MG63 (cell line): Measurements from ENCODE around the gene APOE. TPM values are rescaled to one million over a fixed set of nuclear protein-coding genes. Genes with fewer than 3 reads are reported as not detected.
"Not testable (repeated sequence)": the region's sequence is repeated elsewhere in the genome, so short reads cannot be mapped to it uniquely, and the experiment has no call there.

Experiments used
- DNase-seq: peaks from one replicate; pipeline ENCODE4 v3.0.0-alpha.2; 2020
- H3K27me3 ChIP-seq: fragments of 250-450 bp; sonication (Bioruptor Pico); 2 replicates; pipeline ENCODE4 v1.5.1; 2020; ENCODE audit warnings: mild to moderate bottlenecking, moderate library complexity
- H3K36me3 ChIP-seq: fragments of 250-450 bp; sonication (Bioruptor Pico); 2 replicates; pipeline ENCODE4 v1.5.1; 2020; ENCODE audit warnings: mild to moderate bottlenecking, moderate library complexity
- H3K4me3 ChIP-seq: fragments of 250-450 bp; sonication (Bioruptor Pico); 2 replicates; pipeline ENCODE4 v1.5.1; 2020; ENCODE audit warnings: mild to moderate bottlenecking, moderate library complexity
- H3K9me3 ChIP-seq: fragments of 250-450 bp; sonication (Bioruptor Pico); 2 replicates; pipeline ENCODE4 v1.5.1; 2020; ENCODE audit warnings: mild to moderate bottlenecking, moderate library complexity
- total RNA-seq: library from RNA; depleted of rRNA; stranded (reverse); fragments of >200 nt; shearing (Covaris generic); gene quantifications from 2 replicates; pipeline ENCODE4 v1.2.3, GENCODE V29; 2014; ENCODE audit warnings: low replicate concordance

The APOE gene
- total RNA-seq, 1 experiment from 2014 or later = 3.2 TPM

- H3K4me3 ChIP-seq = no peak overlapping the region
- no peaks in the 10 kb centered on the region for H3K27me3 ChIP-seq
- H3K9me3 ChIP-seq = no peaks in the 10 kb centered on the region
- DNase-seq = no peak
- H3K36me3 ChIP-seq = peaks cover 17% of the 10 kb centered on the region
Measured at GRCh38 chr19:44879309-44880065, 26.1 kb upstream of the APOE start.

DNA sequence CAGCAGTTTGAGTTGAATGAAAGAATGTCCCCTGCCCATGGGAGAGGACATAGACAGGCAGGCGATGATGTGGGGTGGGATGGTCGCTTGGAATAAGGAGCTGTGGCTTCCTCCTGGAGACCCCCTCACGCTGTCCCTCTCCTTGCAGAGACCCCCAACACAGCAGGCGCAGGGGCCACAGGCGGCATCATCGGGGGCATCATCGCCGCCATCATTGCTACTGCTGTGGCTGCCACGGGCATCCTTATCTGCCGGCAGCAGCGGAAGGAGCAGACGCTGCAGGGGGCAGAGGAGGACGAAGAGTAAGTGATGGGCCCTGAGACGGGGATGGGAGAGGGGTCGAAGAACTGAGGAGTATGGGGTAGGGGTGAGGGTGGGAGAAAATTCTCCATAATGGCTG is 23.5 kb upstream of the APOE start:
- Histone ChIP-seq H3K36me3 (no peaks in the 10 kb centered on the region; the same call in none of the 2 replicates), H3K27me3 (no peaks in the 10 kb centered on the region), H3K9me3 (no peaks in the 10 kb centered on the region), H3K4me3 (no peak overlapping the region)
- DNase-seq = no peak

- H3K9me3 ChIP-seq, H3K36me3 ChIP-seq, H3K27me3 ChIP-seq, DNase-seq, H3K4me3 ChIP-seq: not testable (repeated sequence)
Measured at GRCh38 chr19:44882619-44883397, 22.8 kb upstream of the APOE start.

DNA sequence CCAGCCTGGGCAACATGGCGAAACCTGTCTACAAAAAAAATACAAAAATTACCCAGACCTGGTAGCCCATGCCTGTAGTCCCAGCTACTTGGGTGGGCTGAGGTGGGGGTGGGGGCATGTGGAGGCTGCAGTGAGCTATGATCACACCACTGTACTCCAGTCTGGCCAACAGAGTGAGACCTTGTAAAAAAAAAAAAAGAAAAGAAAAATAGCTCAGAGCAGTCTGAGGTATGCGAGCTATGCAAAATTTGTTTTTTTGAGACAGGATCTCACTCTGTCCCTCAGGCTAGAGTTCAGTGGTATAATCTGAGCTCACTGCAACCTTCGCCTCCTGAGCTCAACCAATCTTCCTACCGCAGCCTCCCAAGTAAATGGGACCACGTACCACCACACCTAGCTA is 21.7 kb upstream of the APOE start:
- DNase-seq = no peak
- Histone ChIP-seq H3K9me3 (no peaks in the 10 kb centered on the region), H3K36me3 (peaks cover 3% of the 10 kb centered on the region), H3K4me3 (no peak overlapping the region), H3K27me3 (no peaks in the 10 kb centered on the region)

GRCh38 chr19:44884566-44884965 is 21.0 kb upstream of the APOE start:
- no peak for DNase-seq

GRCh38 chr19:44886141-44886540 is 19.5 kb upstream of the APOE start:
- peaks cover 3% of the 10 kb centered on the region for H3K36me3 ChIP-seq
- H3K9me3 ChIP-seq = no peaks in the 10 kb centered on the region
- H3K4me3 ChIP-seq = no peak overlapping the region
- no peaks in the 10 kb centered on the region for H3K27me3 ChIP-seq
- no peak for DNase-seq

More at GRCh38 chr19:44884566-44884965, 21.0 kb upstream of the APOE start:
- Histone ChIP-seq H3K9me3 (no peaks in the 10 kb centered on the region), H3K36me3 (peaks cover 3% of the 10 kb centered on the region), H3K4me3 (no peak overlapping the region), H3K27me3 (no peaks in the 10 kb centered on the region)

DNA sequence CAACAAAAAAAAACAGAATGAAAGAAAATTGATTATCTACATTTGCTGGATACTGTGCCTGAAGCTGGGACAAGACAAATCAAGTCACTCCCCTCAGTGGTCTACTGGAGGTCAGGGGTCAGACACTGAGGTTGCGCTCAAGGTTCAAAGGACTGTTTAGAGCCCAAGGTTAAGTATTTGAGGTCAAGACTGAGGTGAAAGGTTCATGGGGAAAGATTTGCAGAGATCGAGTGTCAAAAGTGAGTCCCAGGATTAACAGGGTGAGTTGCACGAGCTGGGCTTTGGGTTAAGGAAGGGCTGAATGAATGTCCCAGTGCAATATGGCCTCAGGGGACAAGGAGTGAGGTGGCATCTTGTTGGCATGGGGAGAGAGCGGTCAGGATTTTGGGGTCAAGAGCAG is 17.9 kb upstream of the APOE start:
- Histone ChIP-seq H3K9me3 (no peaks in the 10 kb centered on the region), H3K27me3 (no peaks in the 10 kb centered on the region), H3K4me3 (no peak overlapping the region), H3K36me3 (peaks cover 15% of the 10 kb centered on the region)
- DNase-seq = no peak

DNA sequence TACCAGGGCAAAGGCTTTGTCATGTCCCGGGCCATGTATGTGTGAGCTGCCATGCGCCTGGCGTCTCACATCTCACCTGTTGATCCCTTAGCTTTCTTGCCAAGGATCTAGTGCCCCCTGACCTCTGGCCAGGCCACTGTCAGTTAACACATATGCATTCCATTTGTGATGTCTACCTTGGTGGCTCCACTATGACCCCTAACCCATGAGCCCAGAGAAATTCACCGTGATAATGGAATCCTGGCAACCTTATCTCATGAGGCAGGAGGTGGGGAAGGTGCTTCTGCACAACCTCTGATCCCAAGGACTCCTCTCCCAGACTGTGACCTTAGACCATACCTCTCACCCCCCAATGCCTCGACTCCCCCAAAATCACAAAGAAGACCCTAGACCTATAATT is 17.3 kb upstream of the APOE start:
- H3K4me3 ChIP-seq, DNase-seq, H3K27me3 ChIP-seq, H3K9me3 ChIP-seq: not testable (repeated sequence)
- peaks cover 22% of the 10 kb centered on the region for H3K36me3 ChIP-seq

- H3K36me3 ChIP-seq = peaks cover 38% of the 10 kb centered on the region
- no peak for DNase-seq
- no peaks in the 10 kb centered on the region for H3K9me3 ChIP-seq
Measured at GRCh38 chr19:44889830-44890365, 15.7 kb upstream of the APOE start.

DNA sequence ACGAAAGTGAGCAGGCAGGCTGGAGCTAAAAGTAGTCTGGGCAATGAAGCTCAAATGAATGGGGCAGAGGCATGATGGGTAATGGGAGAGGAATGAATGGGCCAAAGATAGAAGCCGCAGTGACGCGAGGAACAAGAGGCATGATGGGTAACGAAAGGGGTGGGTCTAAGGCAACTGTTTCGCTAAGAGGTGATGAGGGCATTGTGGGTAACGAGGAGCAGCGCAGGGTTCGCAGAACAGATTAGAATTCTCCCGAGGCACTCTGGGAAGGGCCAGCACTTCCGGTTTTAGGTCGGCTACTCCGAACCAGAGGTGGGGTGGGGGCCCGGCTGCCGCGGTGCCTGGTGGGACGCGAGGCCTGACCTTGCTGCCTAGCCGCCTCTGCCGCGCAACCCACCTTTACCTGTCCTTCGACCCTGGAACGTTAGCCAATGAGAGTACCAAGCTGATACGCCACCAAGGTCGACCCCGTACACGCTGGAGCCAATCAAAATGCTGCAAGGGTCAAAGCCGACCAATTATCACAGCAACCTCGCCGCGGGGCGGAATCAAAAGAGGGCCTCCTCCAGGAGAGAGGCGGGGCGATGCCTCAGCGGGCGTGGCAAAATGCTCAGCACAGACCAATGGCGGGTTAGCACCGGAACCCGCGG is 15.1 kb upstream of the APOE start:
- Histone ChIP-seq H3K4me3 (peak overlapping the region; percentile 51), H3K27me3 (no peaks in the 10 kb centered on the region), H3K36me3 (peaks cover 43% of the 10 kb centered on the region), H3K9me3 (no peaks in the 10 kb centered on the region)
- DNase-seq = peak; percentile 100

More at GRCh38 chr19:44889830-44890365, 15.7 kb upstream of the APOE start:
- no peaks in the 10 kb centered on the region for H3K27me3 ChIP-seq
- peak overlapping the region; percentile 51 for H3K4me3 ChIP-seq

- Histone ChIP-seq H3K4me3 (peak within 1 kb of the TSS; percentile 91), H3K27me3 (no peaks in the 10 kb centered on the region), H3K36me3 (peaks cover 51% of the 10 kb centered on the region), H3K9me3 (no peaks in the 10 kb centered on the region)
- peak; percentile 42 for DNase-seq
Measured at GRCh38 chr19:44891016-44891882, 14.3 kb upstream of the APOE start, which contains the start of gene TOMM40. Gene TOMM40, plus strand, starts transcription at chr19:44891254. Its CDS starts 162 bp downstream, at chr19:44891416.

GRCh38 chr19:44892932-44893331 is 12.7 kb upstream of the APOE start:
- no peaks in the 10 kb centered on the region for H3K9me3 ChIP-seq
- H3K27me3 ChIP-seq = no peaks in the 10 kb centered on the region
- H3K4me3 ChIP-seq = peak overlapping the region; percentile 91
- peaks cover 63% of the 10 kb centered on the region for H3K36me3 ChIP-seq
- DNase-seq = no peak

DNA sequence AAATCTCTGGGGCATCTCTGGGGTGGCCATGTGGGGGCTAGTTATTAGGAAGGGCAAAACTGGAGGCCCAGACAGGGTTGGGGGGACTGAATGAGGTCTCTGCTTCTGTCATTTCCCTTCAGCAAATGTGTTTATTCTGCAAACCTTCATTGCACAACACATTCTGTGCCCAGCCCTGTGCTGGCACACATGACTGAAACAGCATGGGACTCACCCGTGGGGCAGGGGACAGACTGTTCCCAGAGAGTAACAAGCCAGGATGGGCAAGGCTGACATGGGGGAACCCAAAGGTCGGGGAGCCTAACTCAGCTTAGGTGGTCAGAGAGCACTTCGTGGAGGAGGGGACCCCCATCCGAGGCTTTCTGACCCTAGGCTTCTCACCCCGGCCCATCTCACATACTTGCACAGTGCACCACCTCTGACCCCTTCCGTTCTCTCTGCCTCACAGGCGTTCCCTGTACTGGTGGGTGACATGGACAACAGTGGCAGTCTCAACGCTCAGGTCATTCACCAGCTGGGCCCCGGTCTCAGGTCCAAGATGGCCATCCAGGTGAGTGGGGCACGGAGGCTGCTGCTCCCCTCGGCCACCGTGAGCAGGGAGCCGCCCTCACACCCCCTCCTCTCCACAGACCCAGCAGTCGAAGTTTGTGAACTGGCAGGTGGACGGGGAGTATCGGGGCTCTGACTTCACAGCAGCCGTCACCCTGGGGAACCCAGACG is 12.1 kb upstream of the APOE start:
- DNase-seq = no peak
- Histone ChIP-seq H3K4me3 (no peak overlapping the region; the same call in 1 of the 2 replicates), H3K27me3 (no peaks in the 10 kb centered on the region), H3K36me3 (peaks cover 68% of the 10 kb centered on the region), H3K9me3 (no peaks in the 10 kb centered on the region)

DNA sequence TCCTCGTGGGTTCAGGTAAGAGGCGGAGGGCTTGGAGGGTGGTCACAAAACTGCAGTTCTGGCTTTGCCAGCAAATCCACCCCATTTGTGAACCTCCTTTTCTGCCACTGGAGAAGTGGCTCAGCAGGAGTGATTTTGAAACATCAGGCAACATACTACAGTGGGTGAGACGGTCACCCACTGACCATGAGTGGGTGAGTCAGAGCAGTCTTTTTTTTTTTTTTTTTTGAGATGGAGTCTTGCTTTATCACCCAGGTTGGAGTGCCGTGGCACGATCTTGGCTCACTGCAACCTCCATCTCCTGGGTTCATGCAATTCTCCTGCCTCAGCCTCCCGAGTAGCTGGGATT is 11.6 kb upstream of the APOE start:
- Histone ChIP-seq H3K36me3 (peaks cover 73% of the 10 kb centered on the region), H3K9me3 (no peaks in the 10 kb centered on the region), H3K27me3 (no peaks in the 10 kb centered on the region), H3K4me3 (no peak overlapping the region)
- no peak for DNase-seq

- H3K27me3 ChIP-seq = no peaks in the 10 kb centered on the region
- H3K4me3 ChIP-seq = no peak overlapping the region
- peaks cover 79% of the 10 kb centered on the region for H3K36me3 ChIP-seq
- no peak for DNase-seq
- H3K9me3 ChIP-seq = no peaks in the 10 kb centered on the region
Measured at GRCh38 chr19:44894946-44895345, 10.7 kb upstream of the APOE start.

GRCh38 chr19:44897835-44898234 is 7.8 kb upstream of the APOE start:
- H3K4me3 ChIP-seq = no peak overlapping the region
- H3K36me3 ChIP-seq = peaks cover 94% of the 10 kb centered on the region
- DNase-seq = no peak
- no peaks in the 10 kb centered on the region for H3K27me3 ChIP-seq
- H3K9me3 ChIP-seq = no peaks in the 10 kb centered on the region
